ENCODE measurements around the gene PRSS8.
A peak's percentile ranks its signal among the peaks of the same experiment; 100 is the strongest.
"Not testable (repeated sequence)": the region's sequence is repeated elsewhere in the genome, so short reads cannot be mapped to it uniquely, and the experiment has no call there.

Gene PRSS8

DNA sequence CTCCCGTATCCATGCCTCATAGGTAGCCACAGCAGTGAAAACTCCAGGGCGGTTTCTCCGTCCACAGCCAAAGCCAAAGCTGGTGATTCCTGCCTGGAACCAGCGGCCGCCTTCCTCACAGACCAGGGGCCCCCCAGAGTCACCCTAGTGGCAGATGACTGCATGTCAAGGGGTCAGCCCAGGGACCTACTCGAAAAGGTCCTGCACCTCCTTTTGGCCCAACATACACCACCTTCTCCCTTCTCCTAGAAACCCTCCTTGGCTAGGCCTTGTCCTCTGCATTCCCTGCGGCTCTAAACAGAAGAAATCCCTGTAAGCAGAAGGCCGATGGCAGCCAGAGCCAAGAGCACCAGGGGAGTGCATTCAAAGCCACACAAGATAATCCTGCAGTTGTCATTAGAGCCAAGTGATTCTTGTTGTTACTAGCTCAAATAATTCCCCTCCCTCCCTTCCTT is 8.2 kb upstream of the PRSS8 start:
- no peak for DNase-seq

DNA sequence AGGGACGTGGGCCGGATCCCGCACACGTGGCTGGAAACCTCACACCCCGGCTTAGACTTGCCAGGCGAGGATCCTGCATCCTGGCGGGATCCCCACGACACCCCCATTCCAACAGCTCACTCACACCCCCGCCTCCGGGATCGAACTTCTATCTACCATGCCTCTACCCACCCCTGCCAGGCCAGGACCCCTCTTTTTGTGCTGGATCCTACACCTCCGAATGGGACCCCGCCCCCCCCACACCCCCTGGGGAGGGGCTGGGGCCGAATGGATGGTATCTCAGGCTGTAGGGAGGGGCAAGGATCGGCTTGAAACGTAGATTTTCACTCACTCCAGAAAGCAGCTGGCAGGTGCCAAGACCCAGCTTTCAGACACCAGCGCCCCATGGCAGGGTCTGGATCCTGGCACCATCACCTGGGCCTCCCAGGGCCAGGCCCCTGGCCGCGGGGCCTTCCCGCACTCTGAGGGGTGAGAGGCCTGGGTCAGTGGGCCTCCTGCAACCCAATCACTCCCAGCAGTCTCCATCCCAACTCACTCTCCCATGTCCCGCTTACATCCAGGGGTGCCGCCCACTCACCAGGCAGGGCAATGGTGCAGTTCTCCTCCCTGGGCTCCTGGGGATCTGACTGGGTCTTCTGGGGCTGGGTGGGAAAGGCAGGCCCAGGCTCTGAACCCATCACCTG is 7.6 kb upstream of the PRSS8 start:
- DNase-seq: no peak

DNA sequence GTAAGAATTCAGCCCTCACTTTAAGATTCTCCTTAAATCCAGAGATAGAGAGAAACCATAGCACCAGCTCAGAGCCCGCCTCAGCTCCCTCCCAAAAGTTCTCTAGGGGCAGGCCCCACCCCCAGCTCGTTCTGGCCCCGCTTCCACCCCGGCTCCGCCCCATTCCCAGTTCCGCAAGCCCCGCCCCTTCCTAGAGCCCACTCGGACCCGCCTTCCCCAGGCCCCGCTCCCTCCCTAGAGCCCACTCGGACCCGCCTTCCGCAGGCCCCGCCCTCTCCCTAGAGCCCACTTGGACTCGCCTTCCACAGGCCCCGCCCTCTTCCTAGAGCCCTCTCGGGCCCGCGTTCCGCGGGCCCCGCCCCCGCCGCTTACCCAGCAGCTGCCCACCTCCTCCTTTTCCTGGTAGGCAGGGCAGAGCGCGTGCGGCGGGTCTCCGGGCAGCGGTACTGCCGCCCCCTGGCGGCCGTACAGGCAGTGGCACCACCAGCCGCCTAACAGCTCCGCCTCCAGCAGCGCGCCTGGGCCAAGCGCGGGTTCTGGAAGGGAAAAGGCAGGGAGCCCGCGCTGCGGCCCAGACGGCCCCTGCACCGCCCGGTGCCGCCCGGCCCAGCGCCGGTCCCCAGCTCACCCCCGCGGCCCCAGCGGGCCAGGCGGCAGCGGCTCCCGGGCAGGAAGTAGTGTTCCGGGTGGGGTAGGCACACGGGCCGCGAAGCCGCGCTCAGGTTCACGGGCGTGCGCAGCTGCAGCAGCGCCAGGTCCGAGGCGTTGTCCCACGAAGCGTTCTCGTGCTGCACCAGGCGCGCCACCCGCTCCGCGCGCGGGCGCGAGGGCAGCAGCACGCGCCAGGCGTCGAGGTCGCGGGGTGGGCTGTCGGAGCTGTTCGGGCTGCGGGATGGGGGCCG is 6.8 kb upstream of the PRSS8 start:
- peak; percentile 97 for DNase-seq

DNA sequence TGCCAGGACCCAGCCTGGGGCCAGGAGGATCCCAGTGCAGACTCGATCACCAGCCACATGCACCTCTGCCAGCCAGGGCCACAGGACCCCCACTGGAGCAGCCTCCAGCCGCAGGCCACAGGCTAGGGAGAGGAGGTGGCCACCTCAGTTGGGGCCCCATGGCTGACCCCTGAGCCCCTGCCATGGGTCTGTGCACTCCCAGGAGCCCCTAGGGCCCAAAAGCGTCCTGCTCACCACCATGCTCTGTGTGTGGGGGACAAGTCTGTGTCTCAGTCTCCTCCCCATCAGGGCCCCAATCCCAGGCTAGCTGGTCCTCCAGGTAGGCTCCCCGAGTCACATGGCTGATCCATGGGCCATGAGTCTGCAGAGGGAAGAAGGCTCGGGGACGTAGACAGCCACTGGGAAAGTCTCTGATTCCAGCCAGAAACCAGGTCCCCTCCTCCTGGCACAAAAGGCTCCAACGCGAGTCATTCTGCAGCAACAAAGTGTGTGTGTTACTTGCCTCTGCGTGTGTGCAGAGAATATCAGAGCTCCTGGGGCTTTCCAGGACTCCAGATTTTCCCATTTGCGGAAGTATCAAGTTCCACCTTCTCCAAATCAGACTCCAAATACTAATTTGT is 6.1 kb upstream of the PRSS8 start:
- DNase-seq: no peak

DNA sequence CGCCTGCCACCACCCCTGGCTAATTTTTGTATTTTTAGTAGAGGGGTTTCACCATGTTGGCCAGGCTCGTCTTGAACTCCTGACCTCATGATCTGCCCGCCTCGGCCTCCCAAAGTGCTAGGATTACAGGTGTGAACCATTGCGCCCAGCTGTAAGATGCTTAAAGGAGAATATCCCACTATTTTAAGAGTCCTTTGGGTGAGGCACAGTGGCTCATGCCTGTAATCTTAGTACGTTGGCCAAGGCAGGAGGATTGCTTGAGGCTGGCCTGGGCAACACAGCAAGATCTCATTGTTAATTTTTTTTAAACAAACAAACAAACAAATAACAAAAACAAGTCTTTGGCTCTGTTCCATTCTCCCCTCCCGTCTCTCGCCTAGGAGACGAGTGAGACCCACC is 5.5 kb upstream of the PRSS8 start:
- not testable (repeated sequence) for DNase-seq

DNA sequence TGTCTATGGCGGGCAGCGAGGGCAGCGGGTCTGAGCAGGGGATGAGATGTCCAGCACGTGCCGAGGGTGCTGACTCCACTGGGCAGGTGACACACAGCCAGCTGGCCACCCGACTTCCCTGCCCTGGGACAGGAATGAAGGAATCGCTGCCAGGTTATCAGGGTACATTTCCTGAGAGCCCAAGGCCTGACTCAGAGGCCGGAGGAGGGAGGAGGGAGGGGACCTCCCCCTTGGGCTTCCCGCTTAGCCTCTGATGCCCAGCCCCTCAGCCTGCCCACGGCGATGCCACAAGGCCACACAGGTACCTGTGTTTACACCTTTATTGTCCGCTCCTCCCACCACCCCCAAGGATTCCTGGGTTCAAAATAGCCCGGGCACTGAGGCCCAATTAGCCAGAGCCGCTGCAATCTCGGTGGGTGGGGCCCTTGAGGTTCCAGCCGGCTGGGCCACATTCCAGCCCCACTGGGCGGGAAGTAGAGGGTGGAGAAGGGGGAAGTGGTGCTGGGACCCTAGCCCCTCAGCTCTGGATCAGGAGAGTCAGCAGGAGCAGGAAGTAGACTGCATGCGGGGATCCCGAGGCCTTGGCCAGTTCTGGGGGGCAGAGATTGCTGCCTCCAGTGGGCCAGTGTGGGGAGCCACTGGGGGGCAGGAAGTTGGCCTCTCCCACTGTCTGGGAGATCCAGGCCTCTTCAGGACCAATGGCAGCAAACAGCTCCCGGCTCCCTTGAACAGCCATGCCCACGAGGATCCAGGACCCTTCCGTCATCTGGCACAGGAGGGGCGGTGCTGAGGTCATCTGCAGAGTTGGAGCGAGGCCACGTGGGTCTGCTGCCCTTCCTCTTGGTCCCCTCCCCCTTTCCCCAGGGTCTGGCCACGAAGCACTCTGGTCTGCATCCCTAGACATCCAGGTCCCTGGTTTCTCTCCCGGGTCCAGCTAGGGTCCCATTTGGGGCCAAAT is 3.4 kb upstream of the PRSS8 start:
- DNase-seq: no peak

DNA sequence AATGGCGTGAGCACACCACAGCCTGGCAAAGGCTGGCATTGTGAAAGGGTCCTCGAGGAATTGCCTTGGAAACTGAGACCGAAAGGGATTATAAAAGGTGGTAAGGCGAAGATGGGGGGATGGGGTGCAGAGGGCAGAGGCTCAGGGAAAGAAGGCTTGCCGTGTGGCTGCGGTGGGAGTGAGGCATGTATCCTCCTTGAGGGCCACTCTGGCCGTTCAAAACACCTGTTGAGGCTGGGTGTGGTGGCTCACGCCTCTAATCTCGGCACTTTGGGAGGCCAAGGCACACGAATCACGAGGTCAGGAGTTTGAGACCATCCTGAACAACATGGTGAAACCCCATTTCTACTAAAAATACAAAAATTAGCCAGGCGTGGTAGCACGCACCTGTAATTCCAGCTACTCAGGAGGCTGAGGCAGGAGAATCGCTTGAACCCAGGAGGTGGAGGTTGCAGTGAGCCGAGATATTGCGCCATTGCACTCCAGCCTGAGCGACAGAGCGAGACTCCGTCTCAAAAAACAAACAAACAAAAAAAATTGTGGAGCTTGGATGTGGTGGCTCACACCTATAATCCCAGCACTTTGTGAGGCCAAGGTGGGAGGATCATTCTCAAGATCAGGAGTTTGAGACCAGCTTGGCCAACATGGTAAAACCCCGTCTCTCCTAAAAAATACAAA is 1.4 kb upstream of the PRSS8 start:
- not testable (repeated sequence) for DNase-seq

DNA sequence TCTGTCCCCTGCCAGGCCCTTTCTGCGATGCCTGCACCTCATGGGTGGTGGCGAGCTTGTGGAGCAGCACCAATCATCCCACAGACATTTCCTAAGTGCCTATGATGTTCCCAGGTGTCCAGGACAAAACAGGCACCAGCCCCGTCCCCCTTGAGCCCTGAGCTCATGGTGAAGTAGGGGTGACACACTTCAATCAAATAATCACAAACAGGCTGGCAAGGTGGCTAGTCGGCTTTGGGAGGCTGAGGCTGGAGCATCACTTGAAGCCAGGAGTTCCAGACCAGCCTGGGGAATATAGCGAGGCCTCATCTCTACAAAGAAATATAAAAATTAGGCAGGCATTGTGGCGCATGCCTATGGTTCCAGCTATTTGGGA is 748 bp upstream of the PRSS8 start:
- no peak for DNase-seq

DNA sequence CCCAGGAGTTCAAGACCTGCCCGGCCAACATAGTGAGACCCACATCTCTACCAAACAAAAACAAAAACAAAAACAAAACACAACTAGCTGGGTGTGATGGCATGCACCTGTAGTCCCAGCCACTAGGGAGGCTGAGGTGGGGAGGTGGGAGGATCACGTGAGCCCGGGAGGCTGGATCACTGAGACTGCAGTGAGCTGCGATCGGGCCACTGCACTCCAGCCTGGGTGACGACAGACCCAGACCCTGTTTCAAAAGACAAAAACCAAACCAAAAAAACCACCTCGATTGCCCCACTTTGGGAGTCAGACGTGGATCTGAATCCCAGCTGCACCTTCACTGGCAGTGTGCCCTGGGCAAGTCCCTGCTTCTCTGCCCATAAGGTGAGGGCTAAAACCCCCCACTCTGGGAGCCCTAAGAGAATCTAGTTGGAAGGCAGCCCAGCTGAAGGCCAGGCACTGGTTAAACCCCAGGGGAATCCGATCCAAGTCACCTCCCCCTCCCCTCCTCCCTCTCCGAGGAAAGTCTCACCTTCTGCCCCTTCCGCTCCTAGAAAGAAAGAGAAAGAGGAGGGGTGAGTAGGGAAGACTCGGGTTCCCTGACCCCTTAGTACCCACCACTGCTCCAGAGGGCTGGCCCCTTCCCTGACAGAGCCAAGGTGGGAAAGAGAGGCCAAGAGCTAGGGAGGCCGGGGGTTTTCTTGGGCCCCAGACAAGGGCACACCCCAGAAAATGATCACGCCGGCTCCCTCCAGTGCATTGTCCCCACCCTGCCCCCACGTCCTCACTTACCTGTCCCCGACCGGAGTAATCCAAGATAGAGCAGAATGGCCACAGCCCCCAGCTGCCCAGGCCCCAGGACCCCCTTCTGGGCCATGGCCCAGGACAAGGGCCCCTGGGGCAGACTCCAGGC is 647 bp downstream of the PRSS8 start:
- no peak for DNase-seq

DNA sequence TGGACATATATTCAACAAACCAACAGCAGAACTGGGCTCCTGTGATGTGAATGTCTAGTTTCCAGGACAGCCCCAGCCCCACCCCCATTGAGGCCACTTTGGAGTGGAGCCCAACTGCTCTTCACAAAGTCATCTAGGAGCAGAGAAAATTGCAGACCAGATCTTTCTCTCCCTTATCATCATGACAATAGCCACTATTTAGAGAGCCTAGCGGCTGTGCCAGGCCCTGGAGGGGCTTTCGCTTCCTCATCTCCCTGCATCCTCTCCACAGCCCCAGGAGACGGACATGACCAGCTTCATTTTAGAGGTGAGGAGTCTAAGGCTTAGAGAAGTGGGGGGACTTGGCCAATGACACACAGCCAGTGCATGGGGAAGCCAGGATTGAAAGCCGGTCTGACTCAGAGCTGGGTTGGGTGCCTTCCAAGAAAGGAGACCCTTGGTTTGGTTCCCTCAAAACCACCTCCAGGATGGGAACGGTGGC is 1.4 kb downstream of the PRSS8 start:
- DNase-seq: no peak

DNA sequence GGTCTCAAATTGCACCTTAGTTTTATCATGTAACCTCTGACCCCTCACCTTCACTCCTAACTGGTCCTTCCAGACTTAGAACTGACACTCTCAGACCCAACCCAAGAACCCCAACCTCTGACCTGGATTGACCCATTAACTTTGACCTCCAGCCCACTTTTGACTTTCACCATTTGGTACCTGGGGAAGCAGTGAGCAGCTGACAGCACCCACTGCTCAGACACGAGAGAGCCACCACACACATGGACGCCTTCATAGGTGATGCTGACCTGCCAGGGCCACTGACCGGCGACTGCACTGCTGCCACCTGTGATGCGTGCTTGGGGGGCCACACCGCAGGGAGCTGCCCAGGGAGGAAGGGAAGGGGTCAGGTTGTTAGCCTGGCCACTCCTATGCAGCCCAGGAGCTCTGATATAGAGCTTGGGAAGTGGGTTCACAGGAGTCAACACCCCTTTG is 2.5 kb downstream of the PRSS8 start:
- DNase-seq: no peak

DNA sequence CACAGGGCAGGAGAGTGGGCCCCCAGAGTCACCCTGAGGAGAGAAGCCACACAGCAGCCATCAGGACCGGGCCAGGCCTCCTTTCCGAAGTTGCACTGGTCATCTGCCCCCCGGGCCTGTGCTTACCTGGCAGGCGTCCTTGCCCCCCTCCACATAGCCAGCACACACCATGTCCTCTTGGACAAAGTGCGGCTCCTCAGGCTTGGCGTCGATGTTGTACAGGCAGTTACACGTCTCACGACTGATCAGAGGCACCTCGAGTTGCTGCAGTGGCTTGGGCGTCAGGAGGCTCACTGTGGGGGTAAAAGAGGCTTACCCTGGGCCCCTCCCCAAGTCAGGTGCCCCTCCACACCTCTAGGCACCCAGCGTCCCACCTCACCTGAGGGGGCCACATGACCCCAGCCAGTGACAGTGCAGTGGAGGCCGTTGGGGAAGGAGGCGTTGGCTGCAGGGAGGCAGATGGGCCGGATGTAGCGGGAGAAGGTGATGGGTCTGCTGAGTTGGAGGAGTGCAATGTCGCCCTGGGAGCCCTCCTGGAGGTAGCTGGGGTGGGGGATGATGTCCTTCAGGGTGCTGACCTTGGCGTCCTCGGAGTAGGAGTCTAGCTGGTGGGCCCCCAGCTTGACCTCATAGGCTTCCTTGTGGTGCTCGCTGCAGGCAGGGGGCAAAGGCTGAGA is 3.1 kb downstream of the PRSS8 start:
- no peak for DNase-seq

DNA sequence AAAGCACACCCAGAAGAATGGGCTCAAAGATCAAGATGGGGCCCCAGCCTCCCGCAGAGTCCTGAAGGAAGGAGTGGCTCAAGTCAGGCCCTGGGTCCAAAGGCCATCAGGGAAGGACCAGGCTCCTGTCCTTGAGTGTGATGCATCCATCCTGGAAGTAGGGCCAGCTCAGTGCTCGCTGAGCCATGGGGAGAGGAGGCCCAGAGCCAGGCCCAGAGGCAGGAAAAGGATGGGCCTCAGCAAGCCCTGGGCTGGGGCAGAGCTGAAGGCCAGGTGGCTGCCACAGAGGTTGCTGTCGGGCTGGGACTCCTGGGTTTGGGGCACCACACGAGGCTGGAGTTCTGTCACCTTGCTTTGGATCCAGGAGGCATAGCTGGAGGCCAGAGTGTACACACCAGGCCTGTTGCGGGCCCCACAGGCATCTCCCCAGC is 3.7 kb downstream of the PRSS8 start:
- DNase-seq: no peak

DNA sequence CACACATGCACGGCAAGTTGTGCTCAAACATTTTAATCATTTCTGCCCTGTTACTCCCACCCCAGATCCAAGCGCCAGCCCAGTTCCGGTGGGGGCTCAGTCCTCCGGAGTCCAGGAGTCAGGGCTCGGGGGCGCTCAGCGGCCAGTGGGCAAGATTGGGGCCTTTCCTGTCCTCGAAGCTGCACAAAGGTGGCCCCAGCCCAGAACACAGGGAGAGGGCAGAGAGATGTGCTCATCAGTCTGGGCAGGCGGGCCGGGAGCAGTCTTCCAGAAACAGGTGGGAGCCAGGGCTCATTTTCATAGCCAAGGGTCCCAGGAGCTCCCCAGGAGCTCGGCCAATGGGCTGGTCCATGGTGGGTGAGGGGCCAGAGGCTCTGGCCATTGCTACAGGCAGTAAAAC is 4.1 kb downstream of the PRSS8 start:
- no peak for DNase-seq

DNA sequence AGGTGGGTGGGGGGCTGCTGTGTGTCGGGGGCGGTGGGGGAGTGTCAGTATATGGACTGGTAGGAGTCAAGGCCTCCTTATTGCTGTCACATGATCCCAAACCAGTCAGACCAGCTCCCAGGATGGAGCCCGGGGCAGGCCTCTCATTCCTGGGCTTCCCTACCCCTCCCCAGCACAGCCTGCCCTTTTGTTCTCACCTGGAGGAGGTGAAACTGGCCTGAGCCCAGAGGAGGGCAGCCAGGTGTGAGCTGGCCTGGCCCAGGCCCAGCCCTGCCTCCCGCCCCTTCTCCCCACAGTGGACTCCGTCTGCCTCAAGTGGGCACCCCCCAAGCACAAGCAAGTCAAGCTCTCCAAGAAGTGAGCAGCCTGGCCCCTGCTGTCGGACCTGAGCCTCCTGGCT is 4.6 kb downstream of the PRSS8 start:
- peak; percentile 89 for DNase-seq

DNA sequence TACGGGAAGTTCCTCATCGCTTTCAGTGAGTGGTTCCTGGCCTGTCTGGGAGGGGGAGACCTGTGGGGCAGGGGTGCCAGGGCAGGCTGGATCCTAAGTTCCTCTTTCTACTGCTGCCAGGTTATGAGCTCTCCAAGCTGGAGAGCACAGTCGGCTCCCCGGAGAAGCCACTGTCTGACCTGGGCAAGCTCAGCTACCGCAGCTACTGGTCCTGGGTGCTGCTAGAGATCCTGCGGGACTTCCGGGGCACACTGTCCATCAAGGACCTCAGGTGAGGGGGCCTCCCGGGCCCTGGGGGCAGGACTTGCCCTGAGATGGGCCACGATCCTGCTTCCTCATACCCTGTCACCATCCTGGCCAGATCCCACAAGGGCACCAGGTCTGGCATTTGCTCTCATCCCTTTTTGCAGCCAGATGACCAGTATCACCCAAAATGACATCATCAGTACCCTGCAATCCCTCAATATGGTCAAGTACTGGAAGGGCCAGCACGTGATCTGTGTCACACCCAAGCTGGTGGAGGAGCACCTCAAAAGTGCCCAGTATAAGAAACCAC is 5.1 kb downstream of the PRSS8 start:
- DNase-seq: no peak

DNA sequence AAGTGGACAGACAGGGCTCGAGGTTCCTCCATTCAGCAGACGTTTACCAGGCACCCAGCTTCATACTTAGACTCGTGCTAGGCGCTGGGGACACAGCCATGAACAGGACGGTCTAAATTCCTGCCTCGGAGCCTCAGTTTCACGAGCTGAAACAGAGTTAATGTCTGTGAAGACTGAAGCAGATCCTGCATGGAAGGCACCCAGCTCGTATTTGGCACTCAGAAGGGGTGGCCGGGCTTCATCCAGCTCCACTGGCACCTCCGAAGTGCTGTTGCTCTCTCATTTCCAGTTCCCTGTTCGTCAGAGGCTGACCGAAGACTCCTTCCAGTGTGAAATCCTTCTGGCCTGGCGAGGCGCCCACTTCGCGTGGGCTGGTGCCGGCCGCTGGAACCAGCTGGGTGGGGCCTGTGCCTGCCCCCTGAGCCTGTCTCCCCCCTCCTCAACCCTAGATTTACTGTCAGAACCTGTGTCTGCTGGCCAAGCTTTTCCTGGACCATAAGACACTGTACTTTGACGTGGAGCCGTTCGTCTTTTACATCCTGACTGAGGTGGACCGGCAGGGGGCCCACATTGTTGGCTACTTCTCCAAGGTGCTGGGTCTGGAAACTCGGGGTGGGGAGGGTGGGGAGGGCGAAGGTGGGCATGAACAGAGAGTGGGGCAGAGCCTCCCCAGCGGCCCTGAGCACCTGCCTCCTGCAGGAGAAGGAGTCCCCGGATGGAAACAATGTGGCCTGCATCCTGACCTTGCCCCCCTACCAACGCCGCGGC is 5.8 kb downstream of the PRSS8 start:
- no peak for DNase-seq

DNA sequence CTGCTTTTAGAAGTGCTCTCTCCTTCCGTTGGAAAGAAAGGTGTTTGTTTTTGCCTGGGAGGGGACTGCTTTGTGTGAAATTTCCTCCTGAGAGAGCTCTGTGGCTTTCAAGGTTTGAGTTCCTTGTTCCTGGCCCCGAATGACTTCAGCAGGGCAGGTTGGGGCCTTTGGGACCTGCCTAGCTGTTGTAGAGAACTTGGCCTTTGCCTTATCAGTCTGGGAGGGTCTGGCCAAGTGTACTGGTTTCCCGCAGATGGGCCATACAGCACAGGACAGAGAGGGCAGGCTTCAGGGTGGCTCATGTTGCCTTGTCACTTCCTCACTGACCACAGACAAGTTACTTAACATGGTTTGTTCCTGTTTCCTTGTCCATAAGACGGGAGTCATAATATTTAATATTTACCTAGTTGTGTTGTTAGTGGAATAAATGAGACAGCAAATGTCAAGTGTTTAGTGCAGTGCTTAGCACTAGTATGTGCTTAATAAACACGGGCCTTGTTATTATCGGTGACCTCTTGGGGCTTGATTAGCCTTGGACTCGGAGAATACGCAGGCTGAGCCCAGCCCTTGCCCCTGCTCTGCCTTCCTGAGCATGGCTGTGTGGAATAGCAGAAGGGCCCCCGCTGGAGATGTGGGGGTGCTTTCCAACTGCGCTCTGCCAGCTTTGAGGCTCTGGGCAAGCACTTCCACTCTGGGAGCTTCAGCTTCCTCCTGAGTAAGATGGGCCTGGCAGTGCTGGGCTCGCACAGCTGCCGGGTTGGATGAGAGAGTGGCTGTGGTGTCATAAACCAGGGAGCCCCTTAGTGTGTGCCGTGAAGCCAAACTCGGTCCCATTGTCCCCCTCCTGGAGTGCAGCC is 6.6 kb downstream of the PRSS8 start:
- DNase-seq: no peak

All from NCI-H510A treated with DMSO at 0.1 percent for 48 hours (cell line).